ENCODE results near the gene PRKCD.

PRKCD gene

DNA sequence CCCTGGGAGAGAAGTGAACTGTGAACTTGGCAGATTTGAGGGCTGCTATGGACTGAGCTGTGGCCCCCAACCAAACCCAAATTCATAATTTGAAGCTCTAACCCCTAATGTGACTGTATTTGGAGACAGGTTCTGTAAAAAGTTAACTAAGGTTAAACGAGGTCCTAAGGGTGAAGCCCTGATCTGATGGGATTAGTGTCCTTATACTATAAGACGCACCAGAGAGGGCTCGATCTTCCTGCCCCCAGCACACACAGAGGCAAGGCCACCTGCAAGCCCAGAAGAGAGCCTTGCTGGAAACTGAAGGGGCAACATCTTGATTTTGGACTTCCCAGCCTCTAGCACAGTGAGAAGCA lies 60.8 kb downstream of the PRKCD start:
- H3K27ac ChIP-seq (ENCODE audit: low read length): no peak overlapping the region
- H3K4me3 ChIP-seq (ENCODE audit: low read length in 2 of 2): no peak overlapping the region
- no peaks in the 10 kb centered on the region for H3K9me3 ChIP-seq (ENCODE audit: control insufficient read depth in 2 of 2, low read length in 2 of 2)
- H3K4me1 ChIP-seq (ENCODE audit: control insufficient read depth, insufficient read depth, low read length): peaks cover 4% of the 10 kb centered on the region
- H3K27me3 ChIP-seq (ENCODE audit: control insufficient read depth in 1 of 2, insufficient read depth in 2 of 2, low read length in 2 of 2): peaks cover 0 to 2% of the 10 kb centered on the region in 2 donors
- no peak overlapping the region for H3K9ac ChIP-seq (ENCODE audit: low read length in 2 of 2)
- H3K36me3 ChIP-seq (ENCODE audit: control insufficient read depth in 2 of 2, insufficient read depth in 2 of 2, low read length in 2 of 2): peaks cover 26 to 32% of the 10 kb centered on the region in 2 donors

DNA sequence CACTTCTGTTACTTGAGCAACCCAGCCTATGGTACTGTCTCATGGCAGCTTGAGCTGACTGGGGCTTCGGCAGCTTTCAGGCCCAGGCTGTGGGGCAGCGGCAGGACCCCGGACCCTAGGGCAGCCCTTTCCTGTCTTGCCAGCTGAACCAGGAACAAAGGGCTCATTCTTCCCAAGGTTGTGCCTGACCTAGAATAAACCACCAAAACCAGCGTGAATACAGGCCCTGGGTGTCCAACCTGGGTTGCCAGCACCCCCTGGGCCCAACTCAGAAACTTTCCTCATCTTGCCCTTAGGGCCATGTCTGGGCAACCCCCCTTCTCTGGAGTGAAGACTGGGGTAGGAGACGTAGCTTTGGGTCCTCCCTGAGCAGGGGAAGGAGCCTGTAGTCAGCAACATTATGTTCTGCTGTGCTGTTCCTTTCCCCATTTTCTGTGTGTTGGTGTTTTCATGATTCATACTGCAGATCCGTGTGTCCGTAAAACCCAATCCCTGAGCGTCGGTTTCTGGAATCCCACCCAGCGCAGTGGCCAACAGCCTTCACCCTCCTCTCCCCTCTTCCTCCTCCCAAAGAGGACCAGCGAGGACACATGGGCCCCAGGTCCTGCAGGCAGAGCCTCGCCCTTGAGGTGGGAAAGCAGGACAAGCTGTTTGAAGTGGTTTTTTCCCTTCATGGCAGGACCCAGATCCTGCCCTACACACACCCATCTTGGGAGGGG lies 61.3 kb downstream of the PRKCD start:
- H3K4me3 ChIP-seq (ENCODE audit: low read length in 2 of 2): no peak overlapping the region
- peaks cover 31 to 37% of the 10 kb centered on the region in 2 donors for H3K36me3 ChIP-seq (ENCODE audit: control insufficient read depth in 2 of 2, insufficient read depth in 2 of 2, low read length in 2 of 2)
- no peaks in the 10 kb centered on the region for H3K27me3 ChIP-seq (ENCODE audit: control insufficient read depth in 1 of 2, insufficient read depth in 2 of 2, low read length in 2 of 2)
- no peak overlapping the region for H3K27ac ChIP-seq (ENCODE audit: low read length)
- no peaks in the 10 kb centered on the region for H3K9me3 ChIP-seq (ENCODE audit: control insufficient read depth in 2 of 2, low read length in 2 of 2)
- H3K4me1 ChIP-seq (ENCODE audit: control insufficient read depth, insufficient read depth, low read length): peaks cover 4% of the 10 kb centered on the region
- H3K9ac ChIP-seq (ENCODE audit: low read length in 2 of 2): no peak overlapping the region

DNA sequence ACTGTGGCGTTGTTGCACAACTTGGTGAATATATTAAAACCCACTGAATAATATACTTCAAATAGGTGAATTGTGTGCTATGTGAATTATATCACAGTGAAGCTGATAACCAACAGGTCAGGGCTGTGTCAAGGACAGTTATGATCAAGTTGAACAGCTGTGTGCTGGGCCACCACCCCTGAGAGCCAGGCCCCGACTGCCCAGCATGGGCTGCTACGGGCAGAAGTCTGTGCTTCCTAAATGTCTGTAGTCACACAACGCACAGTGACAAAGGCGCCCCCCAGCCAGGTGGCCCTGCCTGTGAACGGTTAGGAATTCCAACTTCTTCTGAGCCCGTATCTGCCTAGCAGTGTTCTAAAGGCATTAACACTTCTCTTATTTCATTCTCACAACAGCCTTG lies 62.0 kb downstream of the PRKCD start:
- no peaks in the 10 kb centered on the region for H3K9me3 ChIP-seq (ENCODE audit: control insufficient read depth in 2 of 2, low read length in 2 of 2)
- H3K4me3 ChIP-seq (ENCODE audit: low read length in 2 of 2): no peak overlapping the region
- peaks cover 4% of the 10 kb centered on the region for H3K4me1 ChIP-seq (ENCODE audit: control insufficient read depth, insufficient read depth, low read length)
- no peak overlapping the region for H3K27ac ChIP-seq (ENCODE audit: low read length)
- H3K27me3 ChIP-seq (ENCODE audit: control insufficient read depth in 1 of 2, insufficient read depth in 2 of 2, low read length in 2 of 2): no peaks in the 10 kb centered on the region
- no peak overlapping the region for H3K9ac ChIP-seq (ENCODE audit: low read length in 2 of 2)
- H3K36me3 ChIP-seq (ENCODE audit: control insufficient read depth in 2 of 2, insufficient read depth in 2 of 2, low read length in 2 of 2): peaks cover 38 to 44% of the 10 kb centered on the region in 2 donors

DNA sequence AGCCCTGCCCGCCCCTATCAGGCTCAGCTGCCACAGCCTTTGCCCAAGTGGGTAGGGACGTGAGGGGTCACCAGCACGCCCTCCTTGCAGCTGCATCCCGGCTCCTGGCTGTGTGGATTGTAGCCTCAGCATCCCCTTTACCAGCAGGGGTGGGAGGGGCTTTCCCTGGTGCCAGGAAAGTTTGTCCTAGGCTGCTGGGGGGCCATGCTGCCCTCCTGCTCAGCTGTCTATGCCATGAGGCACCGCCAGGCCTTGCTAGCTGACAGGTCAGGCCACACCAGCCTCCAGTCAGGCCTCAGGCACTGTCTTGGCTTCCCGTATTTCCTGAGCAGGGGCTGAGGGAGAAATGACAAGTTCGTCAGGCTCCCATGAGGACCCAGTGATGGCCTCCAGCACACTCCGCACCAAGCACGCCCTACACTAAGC lies 62.5 kb downstream of the PRKCD start:
- no peaks in the 10 kb centered on the region for H3K27me3 ChIP-seq (ENCODE audit: control insufficient read depth in 1 of 2, insufficient read depth in 2 of 2, low read length in 2 of 2)
- H3K36me3 ChIP-seq (ENCODE audit: control insufficient read depth in 2 of 2, insufficient read depth in 2 of 2, low read length in 2 of 2): peaks cover 43 to 49% of the 10 kb centered on the region in 2 donors
- H3K9me3 ChIP-seq (ENCODE audit: control insufficient read depth in 2 of 2, low read length in 2 of 2): no peaks in the 10 kb centered on the region
- peaks cover 4% of the 10 kb centered on the region for H3K4me1 ChIP-seq (ENCODE audit: control insufficient read depth, insufficient read depth, low read length)
- no peak overlapping the region for H3K4me3 ChIP-seq (ENCODE audit: low read length in 2 of 2)
- H3K9ac ChIP-seq (ENCODE audit: low read length in 2 of 2): no peak overlapping the region
- peak overlapping the region; percentile 1 for H3K27ac ChIP-seq (ENCODE audit: low read length)

DNA sequence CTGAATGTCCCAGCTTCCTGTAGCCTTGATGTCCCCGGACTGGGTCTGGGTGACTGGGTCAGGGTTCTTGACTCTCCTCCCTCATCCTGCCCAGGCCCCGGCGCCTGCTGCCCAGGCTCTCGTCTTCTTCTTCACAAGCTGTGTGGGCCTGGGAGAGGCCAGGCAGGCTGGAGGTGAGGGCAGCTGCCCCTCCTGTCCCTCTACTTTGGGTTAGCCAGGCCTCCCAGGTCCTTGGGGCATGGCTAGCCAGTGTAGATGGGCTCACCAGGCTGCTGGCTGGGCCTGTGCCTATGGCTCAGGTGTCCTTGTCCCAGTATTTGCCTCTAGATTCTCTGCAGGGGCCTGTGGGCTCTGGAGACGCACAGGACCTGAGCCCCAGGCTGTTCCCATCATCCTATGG lies 63.0 kb downstream of the PRKCD start:
- H3K4me1 ChIP-seq (ENCODE audit: control insufficient read depth, insufficient read depth, low read length): peaks cover 4% of the 10 kb centered on the region
- peak overlapping the region; percentile 1 for H3K27ac ChIP-seq (ENCODE audit: low read length)

DNA sequence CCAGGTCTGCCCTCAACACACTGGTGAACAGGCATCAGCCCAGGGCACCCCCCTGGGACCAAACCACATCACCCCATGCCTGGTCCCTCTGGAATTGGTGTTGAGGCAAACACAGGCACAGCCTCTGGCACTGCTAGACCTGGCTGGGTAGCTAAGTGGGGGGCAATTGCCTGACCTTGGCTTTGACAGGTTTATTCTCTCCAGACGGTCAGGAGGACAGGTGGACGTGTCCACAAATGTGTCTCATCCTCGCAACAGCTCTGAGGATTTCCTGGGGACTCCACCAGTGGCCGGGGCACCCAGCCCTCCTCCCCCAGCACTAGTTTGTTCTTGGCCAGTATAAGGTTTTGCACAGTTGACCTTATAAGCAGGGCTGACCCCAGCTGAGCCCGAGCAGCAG lies 63.5 kb downstream of the PRKCD start:
- Histone ChIP-seq H3K27me3 (ENCODE audit: control insufficient read depth in 1 of 2, insufficient read depth in 2 of 2, low read length in 2 of 2) (no peaks in the 10 kb centered on the region), H3K4me1 (ENCODE audit: control insufficient read depth, insufficient read depth, low read length) (peaks cover 4% of the 10 kb centered on the region), H3K36me3 (ENCODE audit: control insufficient read depth in 2 of 2, insufficient read depth in 2 of 2, low read length in 2 of 2) (peaks cover 53 to 58% of the 10 kb centered on the region in 2 donors), H3K4me3 (ENCODE audit: low read length in 2 of 2) (no peak overlapping the region), H3K9me3 (ENCODE audit: control insufficient read depth in 2 of 2, low read length in 2 of 2) (no peaks in the 10 kb centered on the region), H3K9ac (ENCODE audit: low read length in 2 of 2) (no peak overlapping the region), H3K27ac (ENCODE audit: low read length) (no peak overlapping the region)

More for the DNA sequence above, 63.0 kb downstream of the PRKCD start:
- H3K9ac ChIP-seq (ENCODE audit: low read length in 2 of 2): no peak overlapping the region
- no peaks in the 10 kb centered on the region for H3K27me3 ChIP-seq (ENCODE audit: control insufficient read depth in 1 of 2, insufficient read depth in 2 of 2, low read length in 2 of 2)
- H3K36me3 ChIP-seq (ENCODE audit: control insufficient read depth in 2 of 2, insufficient read depth in 2 of 2, low read length in 2 of 2): peaks cover 48 to 54% of the 10 kb centered on the region in 2 donors
- H3K9me3 ChIP-seq (ENCODE audit: control insufficient read depth in 2 of 2, low read length in 2 of 2): no peaks in the 10 kb centered on the region
- no peak overlapping the region for H3K4me3 ChIP-seq (ENCODE audit: low read length in 2 of 2)

DNA sequence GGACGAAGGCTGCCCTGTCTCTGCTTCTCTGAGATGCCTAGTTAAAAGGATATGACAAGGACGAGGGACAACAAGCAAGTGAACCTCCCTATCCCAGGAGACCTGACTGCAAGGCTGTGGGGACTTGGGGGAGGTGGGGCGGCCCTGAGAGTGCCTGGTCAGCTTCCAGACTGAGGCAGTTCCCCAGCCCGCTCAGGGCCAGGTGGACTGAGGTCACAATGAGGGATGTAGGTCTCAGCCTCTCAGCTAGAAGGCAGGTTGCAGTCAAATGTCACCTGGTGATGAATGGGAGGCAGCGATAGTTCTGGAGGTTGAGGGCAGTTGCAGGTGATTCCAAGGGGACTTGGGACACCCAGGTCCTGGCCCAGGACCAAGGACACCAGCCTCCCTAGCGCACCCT lies 64.2 kb downstream of the PRKCD start:
- H3K4me1 ChIP-seq (ENCODE audit: control insufficient read depth, insufficient read depth, low read length): no peaks in the 10 kb centered on the region
- H3K27ac ChIP-seq (ENCODE audit: low read length): no peak overlapping the region

DNA sequence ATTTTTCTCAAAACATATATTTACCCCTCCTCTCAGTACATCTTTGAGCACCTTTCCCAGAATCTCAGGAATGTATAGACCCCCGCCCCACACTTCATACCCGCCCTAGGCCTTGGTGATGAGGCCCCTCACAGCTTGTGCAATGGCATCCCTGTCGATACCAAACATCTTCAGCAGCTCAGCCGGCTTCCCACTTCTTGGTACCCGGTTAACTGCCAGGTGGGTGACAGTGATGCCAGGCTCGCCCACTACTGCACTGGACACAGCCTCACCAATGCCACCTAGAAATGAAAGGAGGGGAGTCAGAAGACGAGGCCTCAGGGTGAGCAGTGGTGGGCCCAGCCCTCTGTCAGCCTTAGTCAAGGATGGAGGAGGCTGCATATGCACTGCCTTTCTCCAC lies 64.6 kb downstream of the PRKCD start:
- Histone ChIP-seq H3K27me3 (ENCODE audit: control insufficient read depth in 1 of 2, insufficient read depth in 2 of 2, low read length in 2 of 2) (no peaks in the 10 kb centered on the region), H3K27ac (ENCODE audit: low read length) (no peak overlapping the region), H3K9me3 (ENCODE audit: control insufficient read depth in 2 of 2, low read length in 2 of 2) (no peaks in the 10 kb centered on the region), H3K9ac (ENCODE audit: low read length in 2 of 2) (no peak overlapping the region), H3K36me3 (ENCODE audit: control insufficient read depth in 2 of 2, insufficient read depth in 2 of 2, low read length in 2 of 2) (peaks cover 62 to 69% of the 10 kb centered on the region in 2 donors), H3K4me1 (ENCODE audit: control insufficient read depth, insufficient read depth, low read length) (no peaks in the 10 kb centered on the region), H3K4me3 (ENCODE audit: low read length in 2 of 2) (no peak overlapping the region)

More for the DNA sequence above, 64.2 kb downstream of the PRKCD start:
- no peak overlapping the region for H3K4me3 ChIP-seq (ENCODE audit: low read length in 2 of 2)
- H3K9ac ChIP-seq (ENCODE audit: low read length in 2 of 2): no peak overlapping the region
- no peaks in the 10 kb centered on the region for H3K9me3 ChIP-seq (ENCODE audit: control insufficient read depth in 2 of 2, low read length in 2 of 2)
- peaks cover 59 to 65% of the 10 kb centered on the region in 2 donors for H3K36me3 ChIP-seq (ENCODE audit: control insufficient read depth in 2 of 2, insufficient read depth in 2 of 2, low read length in 2 of 2)
- H3K27me3 ChIP-seq (ENCODE audit: control insufficient read depth in 1 of 2, insufficient read depth in 2 of 2, low read length in 2 of 2): no peaks in the 10 kb centered on the region

DNA sequence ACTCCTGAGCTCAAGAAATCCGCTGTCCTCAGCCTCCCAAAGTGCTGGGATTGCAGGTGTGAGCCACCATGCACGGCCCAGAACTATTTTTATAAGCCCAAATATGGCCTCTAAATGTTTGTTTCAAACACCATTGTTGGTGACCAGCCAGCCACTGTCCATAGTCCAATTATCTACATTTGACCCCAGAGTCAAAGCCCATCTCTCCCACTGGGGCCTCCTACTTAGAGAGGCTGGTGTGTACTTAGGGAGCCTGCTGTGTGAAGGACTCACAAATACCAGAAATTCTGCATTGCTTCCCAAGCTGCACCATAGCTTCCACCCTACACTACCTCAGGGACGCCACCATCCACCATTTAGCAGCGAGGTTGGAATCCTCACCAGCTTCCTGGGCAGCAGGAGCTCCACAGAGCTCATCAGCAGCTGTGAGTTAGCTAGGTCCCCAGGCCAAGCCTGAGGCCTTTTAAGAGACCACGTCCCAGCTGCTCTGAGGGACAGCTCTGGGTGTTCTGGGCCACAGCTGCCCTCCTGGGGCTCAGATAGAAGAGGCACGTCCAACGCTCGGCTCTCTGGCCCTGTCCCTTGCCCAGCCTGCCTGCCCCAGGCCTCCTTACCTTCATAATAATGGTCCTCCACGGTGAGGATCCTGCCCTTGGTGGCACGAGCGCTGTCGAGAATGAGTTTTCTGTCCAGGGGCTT lies 65.3 kb downstream of the PRKCD start:
- no peaks in the 10 kb centered on the region for H3K9me3 ChIP-seq (ENCODE audit: control insufficient read depth in 2 of 2, low read length in 2 of 2)
- peaks cover 68 to 76% of the 10 kb centered on the region in 2 donors for H3K36me3 ChIP-seq (ENCODE audit: control insufficient read depth in 2 of 2, insufficient read depth in 2 of 2, low read length in 2 of 2)
- no peak overlapping the region for H3K27ac ChIP-seq (ENCODE audit: low read length)
- no peaks in the 10 kb centered on the region for H3K4me1 ChIP-seq (ENCODE audit: control insufficient read depth, insufficient read depth, low read length)
- H3K4me3 ChIP-seq (ENCODE audit: low read length in 2 of 2): no peak overlapping the region
- no peak overlapping the region for H3K9ac ChIP-seq (ENCODE audit: low read length in 2 of 2)
- no peaks in the 10 kb centered on the region for H3K27me3 ChIP-seq (ENCODE audit: control insufficient read depth in 1 of 2, insufficient read depth in 2 of 2, low read length in 2 of 2)

DNA sequence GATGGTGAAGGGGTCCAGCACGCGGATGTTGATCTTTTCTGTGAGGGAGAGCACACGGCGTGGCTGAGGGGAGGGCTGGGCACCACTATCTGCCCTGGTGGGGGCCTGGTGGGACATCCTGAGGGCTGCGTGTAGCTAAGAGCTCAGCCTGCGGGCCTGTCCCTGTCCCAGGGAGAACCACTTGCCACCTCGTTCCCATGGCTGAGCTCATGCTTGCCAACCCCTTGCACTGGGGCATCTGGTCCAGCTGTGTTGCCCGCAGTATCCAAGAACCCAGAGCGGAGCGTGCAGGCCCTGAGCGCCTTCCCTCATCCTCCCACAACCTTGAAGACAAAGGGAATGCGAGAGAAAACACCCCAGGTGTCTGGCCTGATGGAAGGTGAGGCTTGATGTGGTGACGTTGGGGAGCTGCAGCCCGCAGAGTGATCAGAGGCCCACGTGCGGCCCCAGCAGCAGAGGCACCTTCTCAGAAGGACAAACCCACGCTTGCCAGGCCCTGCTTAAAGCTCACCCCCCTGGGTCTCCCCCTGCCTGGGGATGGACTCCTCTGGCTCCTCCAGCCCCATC lies 65.9 kb downstream of the PRKCD start:
- no peaks in the 10 kb centered on the region for H3K4me1 ChIP-seq (ENCODE audit: control insufficient read depth, insufficient read depth, low read length)
- H3K4me3 ChIP-seq (ENCODE audit: low read length in 2 of 2): no peak overlapping the region
- peak overlapping the region in 1 of 2 donors; percentile 13 for H3K9ac ChIP-seq (ENCODE audit: low read length in 2 of 2)
- peaks cover 74 to 81% of the 10 kb centered on the region in 2 donors for H3K36me3 ChIP-seq (ENCODE audit: control insufficient read depth in 2 of 2, insufficient read depth in 2 of 2, low read length in 2 of 2)
- H3K9me3 ChIP-seq (ENCODE audit: control insufficient read depth in 2 of 2, low read length in 2 of 2): no peaks in the 10 kb centered on the region
- no peak overlapping the region for H3K27ac ChIP-seq (ENCODE audit: low read length)
- H3K27me3 ChIP-seq (ENCODE audit: control insufficient read depth in 1 of 2, insufficient read depth in 2 of 2, low read length in 2 of 2): no peaks in the 10 kb centered on the region

Data from stomach smooth muscle (tissue), 2 donors.